Prostate gland (tissue), 2 donors: ENCODE results near the gene KIAA0232.

Source experiments
- POLR2AphosphoS5 ChIP-seq: sonication (generic); formaldehyde crosslinking; IDR thresholded peaks from one replicate; pipeline ENCODE4 v1.6.1; 2017; ENCODE audit warnings: antibody characterized with exemption
- TF ChIP-seq, protein P1 (sequence below), 4 experiments: fragments of 200-600 bp in 2 of 4; fragments of 450-650 bp in 2 of 4; sonication (generic) in 2 of 4; IDR thresholded peaks; 1 replicate in 3 of 4; 2 replicates in 1 of 4; pipeline ENCODE4 v1.5.1; 2016 to 2019; ENCODE audit warnings: antibody characterized with exemption in 4 of 4, mild to moderate bottlenecking in 2 of 4, moderate library complexity in 2 of 4

GRCh38 chr4:6884341-6884870 lies 101.9 kb downstream of the KIAA0232 start:
- TF ChIP-seq, protein P1, sequence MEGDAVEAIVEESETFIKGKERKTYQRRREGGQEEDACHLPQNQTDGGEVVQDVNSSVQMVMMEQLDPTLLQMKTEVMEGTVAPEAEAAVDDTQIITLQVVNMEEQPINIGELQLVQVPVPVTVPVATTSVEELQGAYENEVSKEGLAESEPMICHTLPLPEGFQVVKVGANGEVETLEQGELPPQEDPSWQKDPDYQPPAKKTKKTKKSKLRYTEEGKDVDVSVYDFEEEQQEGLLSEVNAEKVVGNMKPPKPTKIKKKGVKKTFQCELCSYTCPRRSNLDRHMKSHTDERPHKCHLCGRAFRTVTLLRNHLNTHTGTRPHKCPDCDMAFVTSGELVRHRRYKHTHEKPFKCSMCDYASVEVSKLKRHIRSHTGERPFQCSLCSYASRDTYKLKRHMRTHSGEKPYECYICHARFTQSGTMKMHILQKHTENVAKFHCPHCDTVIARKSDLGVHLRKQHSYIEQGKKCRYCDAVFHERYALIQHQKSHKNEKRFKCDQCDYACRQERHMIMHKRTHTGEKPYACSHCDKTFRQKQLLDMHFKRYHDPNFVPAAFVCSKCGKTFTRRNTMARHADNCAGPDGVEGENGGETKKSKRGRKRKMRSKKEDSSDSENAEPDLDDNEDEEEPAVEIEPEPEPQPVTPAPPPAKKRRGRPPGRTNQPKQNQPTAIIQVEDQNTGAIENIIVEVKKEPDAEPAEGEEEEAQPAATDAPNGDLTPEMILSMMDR (IDR thresholded peaks at IDR 0.05) = no peak
- no peak for TF ChIP-seq POLR2AphosphoS5
